GM23338 (cell line): Measurements from ENCODE around the gene TRAPPC10.
"Not testable (repeated sequence)": the region's sequence is repeated elsewhere in the genome, so short reads cannot be mapped to it uniquely, and the experiment has no call there.

ENCODE experiments used
- EZH2 ChIP-seq: fragments of 200-600 bp; sonication (generic); IDR thresholded peaks from one replicate; pipeline ENCODE4 v1.8.0; 2017; ENCODE audit warnings: antibody characterized with exemption, mild to moderate bottlenecking, low read depth; ENCODE audit not compliant: unreplicated experiment
- EZH2phosphoT487 ChIP-seq: fragments of 200-600 bp; sonication (generic); IDR thresholded peaks from one replicate; pipeline ENCODE4 v1.8.1; 2018; ENCODE audit warnings: antibody characterized with exemption; ENCODE audit not compliant: unreplicated experiment
- NANOG ChIP-seq: IDR thresholded peaks from 2 replicates; pipeline ENCODE4 v1.6.1; 2016; ENCODE audit warnings: antibody characterized with exemption, borderline replicate concordance
- POLR2AphosphoS5 ChIP-seq: IDR thresholded peaks from 2 replicates; pipeline ENCODE4 v1.6.1; 2016; ENCODE audit warnings: antibody characterized with exemption, low read depth
- TF ChIP-seq, protein P1 (sequence below), 2 experiments: fragments of 200-600 bp in 1 of 2; sonication (generic) in 1 of 2; conservative IDR thresholded peaks; 2 replicates each; pipeline versions ENCODE4 v1.5.1 to v1.6.1; 2016 to 2017; ENCODE audit warnings: antibody characterized with exemption in 2 of 2, low read depth in 2 of 2, mild to moderate bottlenecking in 2 of 2, moderate library complexity in 1 of 2
- TF ChIP-seq, protein P2 (sequence below): IDR thresholded peaks from one replicate; pipeline ENCODE4 v1.6.1; 2018; ENCODE audit warnings: antibody characterized with exemption; ENCODE audit not compliant: unreplicated experiment
- TF ChIP-seq, protein P3 (sequence below): IDR thresholded peaks from 2 replicates; pipeline ENCODE4 v1.6.1; 2016; ENCODE audit warnings: antibody characterized with exemption

DNA sequence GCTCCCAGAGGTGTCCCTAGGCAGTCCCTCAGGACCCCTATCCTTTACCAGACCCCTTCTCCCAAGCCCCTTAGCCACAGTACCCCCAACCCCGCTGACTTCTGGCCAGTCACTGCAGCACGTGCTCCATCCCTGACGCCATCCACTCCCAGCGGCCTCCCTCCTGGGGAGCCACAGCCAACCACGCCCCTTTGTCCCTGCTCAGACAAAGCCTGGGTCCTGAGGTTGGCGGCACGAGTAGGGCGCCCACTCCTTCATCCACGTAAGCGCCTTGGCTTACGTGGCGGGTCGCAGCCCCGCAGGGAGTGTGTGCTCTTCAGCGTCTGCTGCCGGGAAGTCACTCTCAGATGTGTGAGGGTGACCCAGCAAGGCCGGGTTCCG is 128.4 kb downstream of the TRAPPC10 start:
- TF ChIP-seq, protein P1, sequence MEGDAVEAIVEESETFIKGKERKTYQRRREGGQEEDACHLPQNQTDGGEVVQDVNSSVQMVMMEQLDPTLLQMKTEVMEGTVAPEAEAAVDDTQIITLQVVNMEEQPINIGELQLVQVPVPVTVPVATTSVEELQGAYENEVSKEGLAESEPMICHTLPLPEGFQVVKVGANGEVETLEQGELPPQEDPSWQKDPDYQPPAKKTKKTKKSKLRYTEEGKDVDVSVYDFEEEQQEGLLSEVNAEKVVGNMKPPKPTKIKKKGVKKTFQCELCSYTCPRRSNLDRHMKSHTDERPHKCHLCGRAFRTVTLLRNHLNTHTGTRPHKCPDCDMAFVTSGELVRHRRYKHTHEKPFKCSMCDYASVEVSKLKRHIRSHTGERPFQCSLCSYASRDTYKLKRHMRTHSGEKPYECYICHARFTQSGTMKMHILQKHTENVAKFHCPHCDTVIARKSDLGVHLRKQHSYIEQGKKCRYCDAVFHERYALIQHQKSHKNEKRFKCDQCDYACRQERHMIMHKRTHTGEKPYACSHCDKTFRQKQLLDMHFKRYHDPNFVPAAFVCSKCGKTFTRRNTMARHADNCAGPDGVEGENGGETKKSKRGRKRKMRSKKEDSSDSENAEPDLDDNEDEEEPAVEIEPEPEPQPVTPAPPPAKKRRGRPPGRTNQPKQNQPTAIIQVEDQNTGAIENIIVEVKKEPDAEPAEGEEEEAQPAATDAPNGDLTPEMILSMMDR (conservative IDR thresholded peaks at IDR 0.05; ENCODE audit: low read depth in 2 of 2), result not testable (repeated sequence)
- not testable (repeated sequence) for TF ChIP-seq POLR2AphosphoS5, EZH2, NANOG, EZH2phosphoT487
- TF ChIP-seq, protein P2, sequence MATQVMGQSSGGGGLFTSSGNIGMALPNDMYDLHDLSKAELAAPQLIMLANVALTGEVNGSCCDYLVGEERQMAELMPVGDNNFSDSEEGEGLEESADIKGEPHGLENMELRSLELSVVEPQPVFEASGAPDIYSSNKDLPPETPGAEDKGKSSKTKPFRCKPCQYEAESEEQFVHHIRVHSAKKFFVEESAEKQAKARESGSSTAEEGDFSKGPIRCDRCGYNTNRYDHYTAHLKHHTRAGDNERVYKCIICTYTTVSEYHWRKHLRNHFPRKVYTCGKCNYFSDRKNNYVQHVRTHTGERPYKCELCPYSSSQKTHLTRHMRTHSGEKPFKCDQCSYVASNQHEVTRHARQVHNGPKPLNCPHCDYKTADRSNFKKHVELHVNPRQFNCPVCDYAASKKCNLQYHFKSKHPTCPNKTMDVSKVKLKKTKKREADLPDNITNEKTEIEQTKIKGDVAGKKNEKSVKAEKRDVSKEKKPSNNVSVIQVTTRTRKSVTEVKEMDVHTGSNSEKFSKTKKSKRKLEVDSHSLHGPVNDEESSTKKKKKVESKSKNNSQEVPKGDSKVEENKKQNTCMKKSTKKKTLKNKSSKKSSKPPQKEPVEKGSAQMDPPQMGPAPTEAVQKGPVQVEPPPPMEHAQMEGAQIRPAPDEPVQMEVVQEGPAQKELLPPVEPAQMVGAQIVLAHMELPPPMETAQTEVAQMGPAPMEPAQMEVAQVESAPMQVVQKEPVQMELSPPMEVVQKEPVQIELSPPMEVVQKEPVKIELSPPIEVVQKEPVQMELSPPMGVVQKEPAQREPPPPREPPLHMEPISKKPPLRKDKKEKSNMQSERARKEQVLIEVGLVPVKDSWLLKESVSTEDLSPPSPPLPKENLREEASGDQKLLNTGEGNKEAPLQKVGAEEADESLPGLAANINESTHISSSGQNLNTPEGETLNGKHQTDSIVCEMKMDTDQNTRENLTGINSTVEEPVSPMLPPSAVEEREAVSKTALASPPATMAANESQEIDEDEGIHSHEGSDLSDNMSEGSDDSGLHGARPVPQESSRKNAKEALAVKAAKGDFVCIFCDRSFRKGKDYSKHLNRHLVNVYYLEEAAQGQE, result not testable (repeated sequence)
- TF ChIP-seq, protein P3, sequence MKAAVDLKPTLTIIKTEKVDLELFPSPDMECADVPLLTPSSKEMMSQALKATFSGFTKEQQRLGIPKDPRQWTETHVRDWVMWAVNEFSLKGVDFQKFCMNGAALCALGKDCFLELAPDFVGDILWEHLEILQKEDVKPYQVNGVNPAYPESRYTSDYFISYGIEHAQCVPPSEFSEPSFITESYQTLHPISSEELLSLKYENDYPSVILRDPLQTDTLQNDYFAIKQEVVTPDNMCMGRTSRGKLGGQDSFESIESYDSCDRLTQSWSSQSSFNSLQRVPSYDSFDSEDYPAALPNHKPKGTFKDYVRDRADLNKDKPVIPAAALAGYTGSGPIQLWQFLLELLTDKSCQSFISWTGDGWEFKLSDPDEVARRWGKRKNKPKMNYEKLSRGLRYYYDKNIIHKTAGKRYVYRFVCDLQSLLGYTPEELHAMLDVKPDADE, result not testable (repeated sequence)
